Tibial nerve (tissue), 4 donors: ENCODE results near the gene PRXL2B. TPM values are rescaled to one million over a fixed set of nuclear protein-coding genes. Genes with fewer than 3 reads are reported as not detected.
A peak's percentile ranks its signal among the peaks of the same experiment; 100 is the strongest.

Experiments used
- DNase-seq, 2 donors: peaks; one replicate each; pipeline ENCODE4 v3.0.0-alpha.2; 2019; ENCODE audit warnings: low spot score in 2 of 2
- H3K27ac ChIP-seq, 4 donors: fragments of 200-600 bp; sonication (generic) in 3 of 4; one replicate each; pipeline ENCODE4 v1.5.1; 2017 to 2019; ENCODE audit warnings: mild to moderate bottlenecking in 1 of 4
- H3K27me3 ChIP-seq, 2 donors: fragments of 200-600 bp; sonication (generic) in 1 of 2; one replicate each; pipeline versions ENCODE4 v1.5.1 to v1.6.0; 2017 to 2019
- H3K36me3 ChIP-seq, 3 donors: fragments of 200-600 bp; sonication (generic); one replicate each; pipeline ENCODE4 v1.5.1; 2018 to 2019
- H3K4me1 ChIP-seq, 4 donors: fragments of 200-600 bp; sonication (generic) in 3 of 4; one replicate each; pipeline ENCODE4 v1.5.1; 2017 to 2019
- H3K4me3 ChIP-seq, 4 donors: fragments of 200-600 bp; sonication (generic) in 3 of 4; one replicate each; pipeline ENCODE4 v1.5.1; 2017 to 2019; ENCODE audit warnings: mild to moderate bottlenecking in 1 of 4, moderate library complexity in 1 of 4
- H3K9me3 ChIP-seq, 4 donors: fragments of 200-600 bp; sonication (generic) in 3 of 4; one replicate each; pipeline ENCODE4 v1.5.1; 2017 to 2019
- CTCF ChIP-seq, 5 experiments: fragments of 200-600 bp in 3 of 5; fragments of 450-650 bp in 2 of 5; sonication (generic) in 3 of 5; IDR thresholded peaks; one replicate each; pipeline ENCODE4 v1.5.1; 2016 to 2019; ENCODE audit warnings: antibody characterized with exemption in 5 of 5, mild to moderate bottlenecking in 3 of 5, moderate library complexity in 2 of 5
- EP300 ChIP-seq, 2 donors: sonication (generic); formaldehyde crosslinking; IDR thresholded peaks; one replicate each; pipeline ENCODE4 v1.6.1; 2017; ENCODE audit warnings: antibody characterized with exemption in 2 of 2, mild to moderate bottlenecking in 1 of 2
- POLR2A ChIP-seq, 2 donors: fragments of 450-650 bp; IDR thresholded peaks; one replicate each; pipeline ENCODE4 v1.6.1; 2017; ENCODE audit warnings: antibody characterized with exemption in 2 of 2, mild to moderate bottlenecking in 2 of 2, moderate library complexity in 2 of 2
- WGBS, 2 donors: methylation state at CpG; one replicate each; pipeline ENCODE4 v1.1.5; 2018; 5-methylcytosine and 5-hydroxymethylcytosine counted together
- total RNA-seq, 4 donors: library from RNA; depleted of rRNA; stranded (reverse); fragments of >200 nt; gene quantifications; one replicate each; pipeline ENCODE4 v1.1.0, GENCODE V29; 2016

PRXL2B gene
- total RNA-seq, 4 donors from 2014 or later = 14.4 to 18.0 (median 16.9) TPM

- 75 to 87% methylated on average over 18 of the region's 18 CpGs for WGBS, 2 donors
- Histone ChIP-seq H3K27ac (no peak overlapping the region), H3K9me3 (peaks cover 0 to 45% (median 3%) of the 10 kb centered on the region in 4 donors), H3K4me1 (no peaks in the 10 kb centered on the region), H3K4me3 (no peak overlapping the region), H3K36me3 (no peaks in the 10 kb centered on the region), H3K27me3 (peaks cover 0 to 6% of the 10 kb centered on the region in 2 donors)
- TF ChIP-seq EP300 (IDR thresholded peaks at IDR 0.05) = no peak
- TF ChIP-seq POLR2A (IDR thresholded peaks at IDR 0.05) = no peak
- TF ChIP-seq CTCF (IDR thresholded peaks at IDR 0.05) = no peak
- peak in 1 of 2 donors; percentile 4 for DNase-seq
Observed at GRCh38 chr1:2601721-2602303, 15.2 kb downstream of the PRXL2B start.

GRCh38 chr1:2602311-2602835, 15.8 kb downstream of the PRXL2B start:
- WGBS, 2 donors = 70 to 72% methylated on average over 15 of the region's 15 CpGs
- TF ChIP-seq EP300 (IDR thresholded peaks at IDR 0.05) (no peak), POLR2A (IDR thresholded peaks at IDR 0.05) (no peak), CTCF (IDR thresholded peaks at IDR 0.05) (no peak)
- H3K36me3 ChIP-seq = no peaks in the 10 kb centered on the region
- peak in 1 of 2 donors; percentile 6 for DNase-seq
- H3K27me3 ChIP-seq = peaks cover 0 to 6% of the 10 kb centered on the region in 2 donors
- H3K4me1 ChIP-seq = peaks cover 0 to 4% (median 0%) of the 10 kb centered on the region in 4 donors
- H3K4me3 ChIP-seq = no peak overlapping the region
- peaks cover 0 to 45% (median 3%) of the 10 kb centered on the region in 4 donors for H3K9me3 ChIP-seq
- H3K27ac ChIP-seq = no peak overlapping the region

GRCh38 chr1:2602866-2603520, 16.4 kb downstream of the PRXL2B start:
- TF ChIP-seq CTCF (IDR thresholded peaks at IDR 0.05) (no peak), POLR2A (IDR thresholded peaks at IDR 0.05) (no peak), EP300 (IDR thresholded peaks at IDR 0.05) (no peak)
- peak in 1 of 2 donors; percentile 6 for DNase-seq
- H3K36me3 ChIP-seq = no peaks in the 10 kb centered on the region
- H3K27me3 ChIP-seq = peaks cover 0 to 6% of the 10 kb centered on the region in 2 donors
- H3K27ac ChIP-seq = no peak overlapping the region
- peaks cover 0 to 39% (median 3%) of the 10 kb centered on the region in 4 donors for H3K9me3 ChIP-seq
- peaks cover 0 to 9% (median 0%) of the 10 kb centered on the region in 4 donors for H3K4me1 ChIP-seq
- WGBS, 2 donors = 77 to 84% methylated on average over 11 to 12 of the region's 18 CpGs
- no peak overlapping the region for H3K4me3 ChIP-seq

- Histone ChIP-seq H3K4me3 (no peak overlapping the region), H3K36me3 (no peaks in the 10 kb centered on the region), H3K9me3 (peaks cover 0 to 32% (median 3%) of the 10 kb centered on the region in 4 donors), H3K4me1 (peaks cover 0 to 9% (median 0%) of the 10 kb centered on the region in 4 donors), H3K27ac (no peak overlapping the region), H3K27me3 (peaks cover 0 to 6% of the 10 kb centered on the region in 2 donors)
- WGBS, 2 donors = 79 to 85% methylated on average over 19 of the region's 25 CpGs
- DNase-seq = peak in 1 of 2 donors; percentile 7
- no peak for TF ChIP-seq EP300 (IDR thresholded peaks at IDR 0.05)
- TF ChIP-seq POLR2A (IDR thresholded peaks at IDR 0.05) = no peak
- no peak for TF ChIP-seq CTCF (IDR thresholded peaks at IDR 0.05)
Observed at GRCh38 chr1:2603521-2604155, 17.1 kb downstream of the PRXL2B start.
